CD4-positive, alpha-beta T cell treated with Interleukin-1 beta for 1 hour (primary cell): Measurements from ENCODE around the gene FGR.
A peak's percentile ranks its signal among the peaks of the same experiment; 100 is the strongest.
"Not testable (repeated sequence)": the region's sequence is repeated elsewhere in the genome, so short reads cannot be mapped to it uniquely, and the experiment has no call there.

ENCODE experiments used
- DNase-seq, 2 donors: peaks; one replicate each; pipeline ENCODE4 v3.0.0-alpha.2; 2020 to 2022

FGR gene

DNA sequence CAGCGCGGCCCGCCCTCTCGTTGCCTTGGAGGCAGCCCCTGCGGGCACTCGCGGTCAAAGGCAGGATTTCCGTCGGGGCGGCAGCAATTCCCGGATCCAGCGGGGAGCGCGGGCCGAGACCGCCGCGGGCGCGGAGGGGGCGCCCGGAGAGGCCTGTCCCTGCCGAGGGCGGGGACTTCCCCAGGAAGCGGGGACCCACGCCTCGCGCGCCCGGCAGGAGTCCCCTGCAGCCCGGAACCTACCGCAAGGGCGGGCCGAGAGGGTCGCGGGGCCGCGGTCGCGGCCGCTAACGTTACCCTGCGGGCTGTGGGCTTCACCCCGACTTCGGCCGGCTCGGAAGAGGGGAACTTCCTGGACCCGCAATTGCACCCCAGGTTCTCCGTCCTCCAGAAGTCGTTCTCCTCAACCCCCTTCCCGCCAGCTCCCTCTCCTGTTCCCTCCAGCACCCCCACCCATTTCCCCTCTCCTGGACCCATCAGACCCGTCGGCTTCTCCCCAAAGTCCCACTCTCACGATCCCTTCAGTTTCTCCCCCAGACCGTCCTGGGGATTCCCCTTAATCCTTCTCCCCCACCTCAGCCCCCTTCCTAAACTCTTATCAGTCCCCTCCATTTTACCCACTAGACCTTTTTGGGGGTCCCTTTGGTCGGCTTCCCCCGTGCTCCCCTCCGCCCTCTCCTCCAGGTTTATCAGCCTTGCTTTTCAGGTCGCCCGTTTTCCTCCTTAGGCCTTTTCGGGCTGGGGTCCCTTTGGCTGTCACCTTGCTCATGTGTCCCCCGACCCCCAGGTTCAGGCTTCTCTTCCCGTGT, 604 bp downstream of the FGR start:
- DNase-seq: peak; percentile 65 to 66

DNA sequence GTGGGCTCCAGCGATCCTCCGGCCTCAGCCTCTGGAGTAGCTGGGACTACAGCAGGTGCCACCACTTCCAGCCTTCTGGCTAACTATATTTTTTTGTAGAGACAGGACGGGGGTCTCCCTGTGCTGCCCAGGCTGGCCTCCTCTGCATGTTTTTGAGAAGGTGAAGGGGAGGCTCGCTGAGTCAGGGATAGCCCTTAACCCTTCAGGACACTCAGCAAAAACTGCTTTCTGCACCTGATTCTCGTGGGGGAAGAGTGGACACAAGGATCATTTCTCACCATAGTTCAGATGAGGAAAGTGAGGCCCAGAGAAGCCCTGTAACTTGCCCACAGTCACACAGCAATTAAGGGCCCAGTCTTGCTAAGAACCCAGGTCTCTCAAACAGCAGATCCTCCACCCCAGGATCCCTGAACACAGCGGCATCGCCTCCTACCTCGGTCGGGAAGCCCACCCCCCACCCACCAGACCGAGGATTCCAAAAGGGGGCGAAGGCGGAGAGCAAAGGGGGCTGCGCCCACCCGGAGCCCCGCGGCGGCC, 1.3 kb downstream of the FGR start:
- no peak for DNase-seq

DNA sequence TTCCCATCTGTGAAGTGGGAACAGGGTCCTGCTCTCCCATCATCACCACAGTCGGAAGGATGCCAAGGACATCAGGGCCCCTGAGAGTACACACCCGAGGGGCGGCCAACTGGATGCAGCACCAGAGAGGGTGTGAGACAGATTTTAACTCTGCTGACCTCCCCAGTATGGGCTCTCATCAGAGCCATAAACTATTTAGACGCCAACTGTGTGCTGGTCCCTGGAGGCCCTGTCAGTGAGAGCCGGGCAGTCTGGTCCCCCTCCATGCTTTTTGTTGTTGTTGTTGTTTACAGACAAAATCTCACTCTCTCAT, 1.7 kb downstream of the FGR start:
- DNase-seq: no peak

DNA sequence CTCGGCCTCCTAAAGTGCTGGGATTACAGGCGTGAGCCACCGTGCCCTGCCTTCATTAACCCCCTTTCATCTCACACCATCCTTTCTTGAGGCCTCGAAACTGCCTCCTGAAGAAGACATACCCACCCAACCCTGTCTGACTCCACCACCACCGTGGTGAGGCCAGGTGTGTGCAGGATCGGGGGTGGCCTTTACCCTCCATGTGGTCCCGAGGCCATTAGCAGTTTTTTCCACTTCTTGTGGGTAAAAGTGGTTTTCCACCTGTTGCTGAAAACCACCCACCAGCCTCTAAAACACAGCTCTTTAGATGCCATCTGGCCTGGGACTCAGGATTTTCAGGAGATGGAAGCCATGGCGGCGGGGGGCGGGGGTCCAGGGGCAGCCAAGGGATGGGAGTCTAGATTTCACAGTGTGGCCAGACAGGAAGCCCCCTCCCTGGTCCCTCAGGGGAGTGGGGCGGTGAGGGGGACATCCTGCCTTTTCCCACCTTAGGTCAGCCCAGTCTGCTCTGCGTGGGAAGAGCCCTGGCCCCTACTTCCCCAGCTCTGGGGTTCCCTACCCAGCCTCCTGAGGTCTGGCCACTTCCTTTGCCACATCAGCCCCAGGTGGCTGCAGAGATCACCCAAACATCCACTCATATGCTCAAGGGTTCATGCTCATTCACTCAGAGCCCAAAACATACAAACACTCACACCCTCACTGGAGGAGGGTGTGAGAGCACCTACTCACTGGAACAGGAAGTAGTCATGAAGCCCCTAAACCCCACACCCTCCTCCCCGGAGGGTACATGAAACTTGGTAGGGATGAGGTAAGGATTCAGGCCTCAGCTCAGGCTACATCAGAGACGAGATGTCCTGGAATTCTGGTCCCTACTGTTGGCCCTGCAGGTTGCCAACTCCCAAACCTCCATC, 2.3 kb downstream of the FGR start:
- peak; percentile 46 to 55 for DNase-seq

DNA sequence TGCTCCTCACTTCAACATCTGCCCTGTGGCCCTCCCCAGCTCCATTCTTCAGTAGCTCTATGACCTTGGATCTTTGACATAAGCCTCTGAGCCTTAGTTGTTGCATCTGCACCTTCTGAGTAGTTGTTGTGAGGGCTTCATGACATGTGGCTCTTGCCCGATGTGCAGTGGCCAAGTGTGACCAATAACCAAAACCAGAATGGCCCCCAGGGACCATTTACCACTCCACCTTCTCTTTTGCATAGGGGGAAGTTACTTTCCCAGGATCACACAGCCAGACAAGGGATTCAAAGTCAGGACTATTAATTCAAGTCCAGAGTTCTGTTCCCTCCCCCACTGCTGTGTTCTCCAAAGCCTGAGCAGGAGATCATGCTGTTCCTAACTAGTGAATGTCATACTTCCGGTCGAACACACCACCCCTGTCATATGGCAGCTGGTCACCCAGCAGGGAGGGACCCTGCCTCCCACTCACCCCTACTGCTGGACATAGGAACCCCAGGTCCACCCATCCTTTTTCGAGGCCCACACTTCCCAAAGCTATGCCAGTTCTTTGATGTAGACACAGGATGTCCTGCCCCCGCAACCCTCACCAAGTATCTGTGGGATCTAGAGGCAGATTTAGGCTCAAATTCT, 4.0 kb downstream of the FGR start:
- DNase-seq: peak in 1 of 2 donors; percentile 53

DNA sequence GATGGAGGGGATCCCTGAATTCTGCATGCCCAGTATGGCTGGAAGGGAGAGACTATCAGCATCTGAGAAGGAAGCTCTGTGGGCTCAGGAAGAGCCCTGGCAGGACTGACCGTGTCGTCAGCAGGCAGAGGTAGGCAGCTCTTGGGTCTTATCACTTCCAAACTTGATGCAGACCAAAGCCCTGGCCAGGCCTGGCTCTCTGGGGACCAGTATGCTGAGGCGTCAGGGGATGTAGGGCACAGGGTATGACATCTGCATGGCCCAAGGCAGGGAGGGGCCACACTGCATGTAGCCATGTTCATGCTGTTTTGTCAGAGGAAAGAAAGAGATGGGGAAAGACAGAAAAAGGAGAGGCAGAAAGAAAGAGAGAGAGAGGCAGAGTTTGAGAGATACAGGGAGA, 6.3 kb downstream of the FGR start:
- no peak for DNase-seq

DNA sequence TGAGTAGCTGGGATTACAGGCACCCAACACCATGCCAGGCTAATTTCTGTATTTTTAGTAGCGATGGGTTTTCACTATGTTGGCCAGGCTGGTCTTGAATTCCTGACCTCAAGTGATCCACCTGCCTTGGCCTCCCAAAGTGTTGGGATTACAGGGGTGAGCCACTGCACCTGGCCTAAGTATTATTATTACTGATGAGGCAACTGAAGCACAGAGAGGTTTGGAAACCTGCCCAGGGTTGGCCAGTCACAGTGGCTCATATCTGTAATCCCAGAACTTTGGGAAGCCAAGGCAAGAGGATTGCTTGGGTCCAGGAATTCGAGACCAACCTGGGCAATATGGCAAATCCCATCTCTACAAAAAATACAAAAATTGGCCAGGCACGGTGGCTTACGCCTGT, 7.3 kb downstream of the FGR start:
- not testable (repeated sequence) for DNase-seq

DNA sequence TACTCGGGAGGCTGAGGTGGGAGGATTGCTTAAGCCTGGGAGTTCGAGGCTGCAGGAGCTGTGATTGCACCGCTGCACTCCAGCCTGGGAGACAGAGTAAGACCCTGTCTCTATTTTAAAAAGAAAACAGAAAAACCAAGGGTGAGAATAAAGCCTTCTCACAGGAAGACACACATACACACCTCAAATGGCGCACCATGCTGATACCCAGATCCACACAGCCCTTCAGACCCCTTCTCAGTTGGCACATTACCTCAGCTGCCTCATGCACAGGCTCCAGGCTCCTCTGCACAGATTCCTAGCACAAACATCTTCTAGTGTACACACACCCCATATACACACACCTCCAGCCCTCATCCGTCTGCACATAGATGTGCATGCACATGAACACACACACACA, 7.9 kb downstream of the FGR start:
- no peak for DNase-seq

DNA sequence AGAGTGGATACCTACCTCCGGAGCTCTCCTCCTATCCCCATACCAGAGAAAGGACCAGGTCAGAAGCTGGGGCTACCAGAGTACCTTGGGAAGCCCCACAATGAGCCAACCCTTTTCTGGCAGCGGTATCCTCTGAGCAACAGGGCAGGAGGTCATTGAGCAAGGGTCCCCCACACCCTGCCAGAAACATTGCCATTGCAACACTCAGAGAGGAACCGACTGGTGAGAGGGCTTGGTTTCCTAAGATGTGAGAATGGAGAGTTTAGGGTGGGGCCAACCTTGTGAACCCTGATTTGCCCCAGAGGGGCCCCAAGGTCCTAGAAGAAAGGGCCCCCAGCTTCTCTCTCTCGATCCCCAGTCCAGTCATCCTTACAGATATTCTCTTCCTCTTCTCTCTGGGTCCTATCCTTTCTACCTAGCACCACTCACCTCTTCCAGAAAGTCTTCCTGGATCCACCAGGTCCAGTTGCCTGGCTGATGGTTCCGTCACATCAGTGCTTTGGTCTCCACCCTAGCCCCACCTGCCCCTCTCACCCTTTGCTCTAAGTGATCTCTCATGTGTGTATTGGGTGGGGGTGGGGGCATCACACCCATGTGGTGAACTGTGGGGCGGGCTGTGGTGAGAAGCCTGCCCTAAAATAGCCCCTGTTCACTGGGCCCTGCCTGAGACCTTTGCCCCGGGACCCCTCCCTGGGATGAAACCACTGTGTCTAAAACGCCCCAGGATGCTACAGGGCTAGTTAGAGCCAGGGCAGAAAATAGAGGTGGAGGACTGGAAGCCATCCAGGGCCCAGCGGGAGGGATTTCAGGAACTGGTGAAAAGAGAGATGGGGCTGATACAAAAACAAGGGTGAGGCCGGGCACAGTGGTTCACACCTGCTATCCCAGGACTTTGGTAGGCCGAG, 8.7 kb downstream of the FGR start:
- DNase-seq: peak in 1 of 2 donors; percentile 81

DNA sequence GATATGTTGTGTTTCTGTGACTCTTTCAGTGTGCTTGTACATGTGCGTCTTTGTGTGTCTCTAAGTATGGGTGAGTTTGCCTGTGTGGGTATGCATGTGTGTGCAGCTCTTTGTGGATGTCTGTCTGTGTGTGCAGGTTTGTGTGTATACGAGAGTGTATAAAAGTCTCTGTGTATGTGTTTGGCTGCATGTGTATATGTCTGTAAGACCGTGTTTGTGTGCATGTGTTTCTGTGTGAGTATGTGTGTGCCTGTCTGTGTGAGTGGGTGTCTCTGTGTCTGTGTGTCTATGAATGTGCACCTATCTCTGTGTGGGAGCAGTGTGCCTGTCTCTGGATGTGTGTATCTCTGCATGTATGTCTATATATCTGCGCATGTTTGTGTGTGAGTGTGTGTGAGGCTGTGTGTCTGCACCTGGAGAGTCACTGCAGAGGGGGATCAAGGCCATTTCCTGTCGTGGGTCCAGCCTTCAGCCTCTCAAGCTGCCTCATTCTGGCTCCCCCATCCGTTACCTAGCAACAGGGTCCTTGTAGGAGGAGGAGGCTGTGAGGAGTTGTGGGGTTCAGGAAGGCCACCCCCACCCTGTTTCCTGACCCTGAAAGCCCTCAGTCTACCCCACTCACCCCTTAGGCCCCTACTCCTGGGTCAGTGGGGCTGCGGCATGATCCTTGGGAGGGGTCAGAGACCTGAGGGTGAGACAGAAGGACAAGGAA, 10.4 kb downstream of the FGR start:
- DNase-seq: no peak

DNA sequence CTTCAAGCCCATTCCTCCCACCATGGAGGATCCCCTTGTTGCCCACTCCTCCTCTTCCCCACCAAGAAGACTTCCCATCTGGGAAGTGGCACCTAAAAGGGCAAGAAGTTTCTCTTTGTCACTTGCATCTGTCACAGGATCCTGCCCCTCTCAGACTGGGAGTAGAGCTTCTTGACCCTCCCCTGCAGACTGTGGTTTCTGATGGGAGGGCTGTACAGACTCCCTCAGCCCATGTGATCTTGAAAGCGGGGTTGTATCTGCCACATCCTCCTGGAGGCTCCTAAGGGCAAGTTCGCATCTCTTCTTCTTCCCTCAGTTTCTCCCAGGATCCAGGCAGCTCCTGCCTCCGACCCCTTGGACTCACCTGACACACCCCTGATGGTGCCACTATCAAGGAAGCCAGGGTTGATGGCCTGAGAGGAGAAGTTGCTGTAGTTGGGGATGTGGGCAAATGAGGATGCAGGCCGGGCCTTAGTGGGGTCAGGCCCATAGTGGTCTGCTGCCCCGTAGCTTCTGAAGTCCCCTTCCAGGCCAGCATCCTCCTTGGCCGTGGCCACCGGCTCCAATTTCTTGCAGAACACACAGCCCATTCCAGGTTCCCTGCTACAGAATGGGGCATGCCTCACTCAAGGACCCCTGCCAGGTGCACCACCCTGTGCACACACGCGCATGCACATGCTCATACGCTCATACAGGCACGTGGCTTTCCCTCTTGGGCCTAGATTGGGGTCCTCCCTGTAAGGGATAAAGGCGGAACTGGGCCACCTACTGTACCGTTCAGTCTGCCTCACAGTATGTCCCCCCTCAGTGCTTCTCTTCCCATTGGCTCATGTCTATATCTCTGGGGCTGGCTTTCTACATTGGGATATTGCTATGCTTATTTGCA, 11.4 kb downstream of the FGR start:
- no peak for DNase-seq

DNA sequence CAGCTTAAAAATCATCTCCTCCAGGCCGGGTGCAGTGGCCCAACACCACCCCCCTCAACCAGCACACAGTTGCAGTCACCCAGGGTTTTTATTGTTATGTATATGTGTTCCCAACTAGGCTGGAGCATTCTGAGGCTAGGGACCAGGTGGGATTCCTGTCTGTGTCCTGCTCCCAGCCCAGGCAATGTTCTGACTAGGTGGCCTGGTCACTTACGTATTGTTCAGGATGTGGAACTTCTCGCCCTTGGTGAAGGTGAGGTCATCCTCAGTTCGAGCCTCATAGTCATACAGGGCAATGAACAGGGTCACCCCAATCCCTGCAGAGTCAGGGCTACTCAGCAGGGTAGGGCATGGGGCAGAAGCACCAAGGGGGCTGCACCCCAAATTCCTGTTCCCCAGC, 12.2 kb downstream of the FGR start:
- DNase-seq: no peak

DNA sequence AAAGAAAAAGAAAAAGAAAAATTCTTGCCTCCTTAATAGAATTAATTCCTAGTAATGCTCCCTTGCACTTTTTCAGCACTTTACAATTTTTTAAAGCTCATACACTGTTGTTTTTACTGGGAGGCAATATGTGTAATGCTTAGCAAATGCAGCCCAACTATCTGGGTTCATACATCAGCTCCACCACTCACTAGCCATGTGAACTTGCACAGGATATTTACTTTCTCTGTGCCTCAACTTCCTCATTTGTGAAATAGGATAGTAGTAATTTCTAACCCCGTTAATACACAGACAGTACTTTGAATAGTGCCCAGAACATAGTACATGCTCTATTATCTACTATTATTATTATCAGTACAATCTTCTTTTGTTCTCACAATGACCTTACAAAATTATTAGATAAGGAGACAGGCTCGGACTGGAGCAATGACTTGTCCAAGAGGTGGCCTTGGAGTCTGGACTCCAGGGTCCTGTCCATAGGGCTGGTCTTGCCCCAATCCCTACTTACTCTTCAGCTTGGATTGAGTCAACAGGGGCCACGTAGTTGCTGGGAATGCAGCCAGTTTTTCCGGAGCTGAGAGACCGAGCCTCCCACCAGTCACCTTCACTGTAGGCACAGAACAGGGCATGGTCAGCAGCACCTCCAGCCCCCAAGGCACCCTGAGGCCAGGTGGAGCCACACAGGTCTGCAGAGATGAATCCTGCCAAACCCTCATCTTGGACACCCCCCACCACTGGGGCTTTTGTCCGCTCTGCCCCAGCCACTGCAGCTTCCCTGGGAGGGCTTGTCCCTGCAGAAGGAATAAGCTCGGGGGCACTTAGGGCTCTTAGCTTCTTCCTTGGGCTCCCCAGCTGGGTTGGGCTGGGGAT, 13.7 kb downstream of the FGR start:
- DNase-seq: no peak

DNA sequence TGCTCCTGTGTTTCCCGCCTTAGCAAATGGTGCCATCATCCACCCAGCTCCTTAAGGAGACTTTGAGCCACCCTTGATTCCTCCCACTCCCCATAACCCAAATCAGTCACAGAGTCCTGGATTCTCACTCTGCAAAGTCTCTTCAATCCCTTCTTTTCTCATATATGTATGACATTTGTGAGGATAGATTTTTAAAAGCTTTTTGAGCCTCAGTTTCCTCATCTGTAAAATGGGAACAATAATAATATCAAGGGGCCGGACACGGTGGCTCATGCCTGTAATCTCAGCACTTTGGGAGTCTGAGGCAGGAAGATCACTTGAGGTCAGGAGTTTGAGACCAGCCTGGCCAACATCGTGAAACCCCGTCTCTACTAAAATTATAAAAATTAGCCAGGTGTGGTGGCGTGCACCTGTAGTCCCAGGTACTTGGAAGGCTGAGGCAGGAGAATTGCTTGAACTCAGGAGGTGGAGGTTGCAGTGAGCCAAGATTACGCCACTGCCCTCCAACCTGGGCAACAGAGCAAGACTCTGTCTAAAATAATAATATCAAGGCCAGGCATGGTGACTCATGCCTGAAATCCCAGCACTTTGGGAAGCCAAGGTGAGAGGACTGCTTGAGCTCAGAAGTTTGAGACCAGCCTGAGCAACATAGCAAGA, 15.1 kb downstream of the FGR start:
- not testable (repeated sequence) for DNase-seq

DNA sequence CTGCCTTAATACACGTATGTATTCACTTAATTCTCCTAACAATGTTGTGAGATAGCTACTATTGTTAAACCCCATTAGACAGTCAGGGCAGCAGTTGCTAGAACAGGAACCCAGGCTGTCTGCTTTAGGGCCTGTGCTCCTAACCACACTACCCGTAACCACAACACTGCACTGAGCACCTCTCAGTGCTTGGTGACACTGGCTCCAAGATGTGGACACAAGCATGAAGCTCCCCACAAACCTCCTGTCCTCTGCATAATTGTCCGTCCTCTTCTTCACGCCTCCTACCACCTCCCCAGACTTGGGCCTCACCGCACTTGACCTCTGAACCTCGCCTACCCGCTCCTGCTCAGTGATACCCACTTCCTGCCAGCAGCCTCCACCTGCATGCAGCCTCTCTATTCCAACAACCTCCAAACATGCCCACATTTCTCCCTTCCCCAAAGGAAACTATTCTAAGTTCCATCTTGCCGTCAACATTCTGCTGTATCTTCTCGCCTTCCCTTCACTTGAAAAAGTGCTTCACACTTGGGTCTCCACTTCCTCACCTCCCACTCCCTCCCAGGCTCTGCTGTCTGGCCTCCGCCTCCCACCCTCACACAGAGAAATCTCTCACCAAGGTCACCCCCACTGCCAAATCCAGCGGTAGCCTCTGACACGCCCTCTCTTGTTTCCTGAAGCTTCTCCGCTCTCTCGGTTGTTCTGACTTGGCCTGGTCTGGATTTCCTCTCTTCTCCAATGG, 16.5 kb downstream of the FGR start:
- peak; percentile 66 to 70 for DNase-seq

DNA sequence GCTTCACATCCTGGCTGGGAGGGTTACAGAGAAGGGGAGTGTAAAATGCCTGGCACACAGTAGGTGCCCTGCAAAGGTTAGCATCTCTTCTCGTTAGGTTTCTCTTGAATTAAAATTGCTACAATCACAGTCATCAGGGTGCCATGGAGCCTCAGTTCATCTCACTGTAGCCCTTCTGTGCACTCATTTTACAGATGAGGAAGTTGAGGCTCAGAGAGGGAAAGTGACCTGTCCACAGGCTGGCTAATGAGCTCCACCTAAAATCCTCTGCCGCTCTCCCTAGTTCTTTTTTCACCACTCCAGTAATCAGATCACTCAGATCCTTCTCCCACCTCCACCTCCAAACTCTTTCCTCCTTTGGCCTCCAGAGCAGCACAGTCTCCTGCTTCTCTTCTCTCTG, 17.6 kb downstream of the FGR start:
- DNase-seq: no peak

DNA sequence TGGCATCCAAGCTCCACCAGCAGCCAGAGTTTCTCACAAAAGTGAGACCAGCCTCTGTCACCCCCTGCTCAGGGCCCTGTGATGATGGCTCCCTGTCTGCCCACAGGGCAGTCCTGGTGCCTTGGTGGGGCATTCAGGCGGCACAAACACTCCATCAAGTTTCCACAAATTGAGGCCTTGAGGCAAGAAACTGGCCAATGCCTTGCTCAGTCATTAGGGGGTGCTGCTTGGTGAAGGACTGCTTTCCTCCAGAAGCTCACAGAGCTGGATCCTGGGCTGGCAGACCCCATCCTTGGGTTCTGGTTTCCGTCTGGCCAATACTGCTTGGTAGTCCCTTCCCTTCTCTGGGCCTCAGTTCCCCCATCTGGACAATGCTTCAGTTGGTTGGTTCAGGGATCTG, 18.5 kb downstream of the FGR start:
- no peak for DNase-seq
